ENCODE measurements around the gene TMIE.

The TMIE gene

GRCh38 chr3:46708401-46709156 lies 7.4 kb downstream of the TMIE start:
- no peak for DNase-seq (ENCODE audit: low read depth)

GRCh38 chr3:46709157-46709654 lies 8.0 kb downstream of the TMIE start:
- no peak for DNase-seq (ENCODE audit: low read depth)

- no peak for DNase-seq (ENCODE audit: low read depth)
Measured at GRCh38 chr3:46709721-46710120, 8.5 kb downstream of the TMIE start.

GRCh38 chr3:46710229-46710628 lies 9.0 kb downstream of the TMIE start:
- DNase-seq (ENCODE audit: low read depth), result no peak

- DNase-seq (ENCODE audit: low read depth), result no peak
Measured at GRCh38 chr3:46710671-46711295, 9.6 kb downstream of the TMIE start.

DNA sequence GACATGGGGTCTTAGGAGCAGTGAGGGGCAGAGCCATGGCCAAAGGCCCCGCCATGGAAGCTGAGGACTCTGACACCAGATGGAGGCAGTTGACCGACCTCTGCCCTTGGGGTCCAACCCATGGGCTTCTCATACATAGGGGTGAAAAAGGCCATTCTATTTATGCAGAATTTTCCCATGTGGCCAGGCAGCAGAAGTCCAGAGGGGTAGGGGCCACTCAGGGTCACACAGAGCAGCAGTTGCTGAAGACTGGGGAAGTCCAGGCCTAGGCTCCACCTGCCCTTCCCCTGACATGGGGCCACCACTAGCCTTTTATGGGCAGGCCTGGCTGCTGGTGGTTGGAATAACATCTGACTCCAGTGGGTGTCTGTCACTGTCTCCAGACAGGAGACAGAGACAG lies 10.1 kb downstream of the TMIE start:
- no peak for DNase-seq (ENCODE audit: low read depth)

GRCh38 chr3:46711760-46712159 lies 10.6 kb downstream of the TMIE start:
- DNase-seq (ENCODE audit: low read depth), result no peak

GRCh38 chr3:46712191-46713049 lies 11.2 kb downstream of the TMIE start:
- DNase-seq (ENCODE audit: low read depth), result no peak

GRCh38 chr3:46713050-46713897 lies 12.1 kb downstream of the TMIE start:
- DNase-seq (ENCODE audit: low read depth), result no peak

DNA sequence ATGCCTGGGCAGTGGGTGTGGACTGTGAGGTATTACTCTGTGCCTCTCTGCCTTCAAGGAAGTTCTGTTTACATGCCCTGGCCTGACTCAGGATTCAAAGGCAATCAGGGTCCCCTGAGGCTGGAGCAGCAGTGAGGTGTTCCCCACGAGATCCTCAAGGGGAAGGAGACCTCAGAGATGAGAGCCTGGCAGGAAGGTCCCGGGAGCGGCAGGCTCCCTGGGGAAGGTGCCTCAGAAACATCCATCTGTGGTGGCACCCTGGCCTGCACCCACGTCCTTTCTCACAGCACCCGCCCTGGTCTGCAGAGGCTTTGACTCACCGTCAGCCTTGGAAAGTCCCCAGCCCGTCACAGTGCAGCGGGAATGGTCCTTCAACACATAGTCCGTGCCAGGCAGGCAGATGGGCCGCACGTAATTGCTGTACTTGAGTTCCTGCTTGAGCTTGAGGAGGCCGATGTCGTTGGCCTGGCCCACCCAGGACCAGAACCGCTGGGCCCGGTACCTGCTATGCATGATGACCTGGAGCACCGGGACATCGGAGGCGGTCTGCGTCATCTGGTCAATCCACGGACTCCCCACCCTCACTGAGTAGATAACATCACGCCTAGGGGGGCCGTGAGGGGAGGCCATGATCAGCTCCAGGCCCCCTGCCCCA lies 12.8 kb downstream of the TMIE start:
- DNase-seq (ENCODE audit: low read depth), result no peak

DNA sequence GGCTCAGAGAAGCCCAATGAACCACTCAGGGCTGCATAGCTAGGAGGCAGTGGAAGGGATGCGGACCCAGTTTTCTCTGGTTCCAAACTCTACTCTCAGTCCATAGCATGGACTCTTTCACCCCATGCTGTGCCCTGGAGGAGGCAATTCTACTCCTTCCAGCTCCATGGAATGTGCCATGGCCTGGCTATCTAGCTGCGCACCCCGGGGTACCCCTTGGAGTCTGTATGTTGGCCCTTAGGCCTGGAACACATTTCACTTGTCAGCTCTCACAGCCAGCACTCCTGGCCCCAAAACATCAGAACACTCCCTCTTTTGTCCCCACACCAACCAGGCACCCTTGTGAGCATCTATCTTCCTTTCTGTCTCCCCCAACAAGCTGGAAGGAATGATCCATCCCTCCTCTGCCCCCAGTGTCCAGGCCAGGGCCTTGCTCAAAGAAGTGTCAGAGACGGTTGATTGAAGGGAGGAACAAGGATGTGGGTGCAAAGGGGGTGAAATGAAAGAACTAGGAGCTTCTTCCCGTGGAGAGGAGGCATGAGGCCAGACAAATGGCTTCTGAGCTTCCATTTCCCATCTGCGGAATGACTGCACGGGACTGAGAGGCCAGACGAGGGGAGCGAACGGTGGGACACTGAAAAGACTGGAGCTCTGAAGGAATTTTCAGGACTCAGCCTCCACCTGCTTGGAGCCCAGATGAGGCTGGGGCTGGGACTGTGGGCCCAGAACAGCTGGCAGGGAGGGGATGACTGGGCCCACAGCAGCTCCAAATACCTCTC lies 13.7 kb downstream of the TMIE start:
- no peak for DNase-seq (ENCODE audit: low read depth)

GRCh38 chr3:46715507-46716175 lies 14.4 kb downstream of the TMIE start:
- no peak for DNase-seq (ENCODE audit: low read depth)

GRCh38 chr3:46716461-46717441 lies 15.6 kb downstream of the TMIE start:
- DNase-seq (ENCODE audit: low read depth), result no peak

GRCh38 chr3:46717447-46718231 lies 16.4 kb downstream of the TMIE start, which contains the start of gene PRSS50:
Gene PRSS50 (minus strand): TSS chr3:46717869. CDS start chr3:46717824, 45 bp downstream.
- no peak for DNase-seq (ENCODE audit: low read depth)

- DNase-seq (ENCODE audit: low read depth), result no peak
Measured at GRCh38 chr3:46719044-46719565, 17.9 kb downstream of the TMIE start.

- DNase-seq (ENCODE audit: low read depth), result no peak
Measured at GRCh38 chr3:46719735-46720271, 18.6 kb downstream of the TMIE start.

- DNase-seq (ENCODE audit: low read depth), result no peak
Measured at GRCh38 chr3:46721009-46721408, 19.8 kb downstream of the TMIE start.
